HEK293T (cell line): ENCODE results near the gene CALML3.

Source experiments
- CTCF ChIA-PET: fragments of 350-600 bp; formaldehyde crosslinking; extraction: SDS; loops from one replicate; lab custom pipeline; 2021; ENCODE audit warnings: antibody characterized with exemption, inconsistent platforms; lab: Yijun Ruan, JAX
- POLR2A ChIA-PET: fragments of 350-600 bp; formaldehyde crosslinking; extraction: SDS; loops from one replicate; lab custom pipeline; 2020; ENCODE audit warnings: antibody characterized with exemption, inconsistent platforms; lab: Yijun Ruan, JAX
- DNase-seq: peaks from one replicate; pipeline ENCODE4 v3.0.0; 2012; ENCODE audit warnings: mixed read lengths; ENCODE audit errors: extremely low spot score
- ARNT ChIP-seq: fragments of 450-650 bp; IDR thresholded peaks from 2 replicates; pipeline ENCODE4 v1.6.1; 2017; ENCODE audit warnings: mild to moderate bottlenecking
- BHLHE40 ChIP-seq: fragments of 450-650 bp; IDR thresholded peaks from 2 replicates; pipeline ENCODE4 v1.6.1; 2016; ENCODE audit warnings: mild to moderate bottlenecking, moderate library complexity, borderline replicate concordance
- CTBP1 ChIP-seq: fragments of 450-650 bp; IDR thresholded peaks from 2 replicates; pipeline ENCODE4 v1.6.1; 2016; ENCODE audit warnings: borderline replicate concordance
- ELF4 ChIP-seq: fragments of 450-650 bp; IDR thresholded peaks from 2 replicates; pipeline ENCODE4 v1.6.1; 2017; ENCODE audit warnings: antibody characterized with exemption
- FOXA1 ChIP-seq: fragments of 450-650 bp; IDR thresholded peaks from 2 replicates; pipeline ENCODE4 v1.6.1; 2016; ENCODE audit warnings: mild to moderate bottlenecking
- FOXK2 ChIP-seq: fragments of 450-650 bp; IDR thresholded peaks from 2 replicates; pipeline ENCODE4 v1.6.1; 2016; ENCODE audit warnings: mild to moderate bottlenecking
- FOXM1 ChIP-seq: fragments of 450-650 bp; IDR thresholded peaks from 2 replicates; pipeline ENCODE4 v1.6.1; 2017; ENCODE audit warnings: mild to moderate bottlenecking, borderline replicate concordance
- HDGF ChIP-seq: fragments of 450-650 bp; IDR thresholded peaks from 2 replicates; pipeline ENCODE4 v1.6.1; 2017; ENCODE audit warnings: antibody characterized with exemption, borderline replicate concordance
- L3MBTL2 ChIP-seq: fragments of 450-650 bp; conservative IDR thresholded peaks from 2 replicates; pipeline ENCODE4 v1.6.1; 2016; ENCODE audit warnings: mild to moderate bottlenecking
- LEF1 ChIP-seq: fragments of 450-650 bp; IDR thresholded peaks from 2 replicates; pipeline ENCODE4 v1.6.1; 2017; ENCODE audit warnings: mild to moderate bottlenecking, borderline replicate concordance
- NFRKB ChIP-seq: fragments of 450-650 bp; IDR thresholded peaks from 2 replicates; pipeline ENCODE4 v1.6.1; 2016; ENCODE audit warnings: mild to moderate bottlenecking, moderate library complexity
- PKNOX1 ChIP-seq: fragments of 450-650 bp; IDR thresholded peaks from 2 replicates; pipeline ENCODE4 v1.6.1; 2016
- SP1 ChIP-seq: fragments of 450-650 bp; IDR thresholded peaks from 2 replicates; pipeline ENCODE4 v1.6.1; 2017
- SUZ12 ChIP-seq: fragments of 450-650 bp; IDR thresholded peaks from 2 replicates; pipeline ENCODE4 v1.6.1; 2016; ENCODE audit warnings: mild to moderate bottlenecking
- TARDBP ChIP-seq: fragments of 450-650 bp; IDR thresholded peaks from 2 replicates; pipeline ENCODE4 v1.6.1; 2016
- ZNF384 ChIP-seq: fragments of 450-650 bp; IDR thresholded peaks from 2 replicates; pipeline ENCODE4 v1.6.1; 2016

Gene CALML3

GRCh38 chr10:5485290-5485689 lies 39.5 kb upstream of the CALML3 start:
- POLR2A ChIA-PET: no interaction called here
- no peak for TF ChIP-seq NFRKB
- TF ChIP-seq HDGF: no peak
- TF ChIP-seq SP1: no peak
- no peak for TF ChIP-seq FOXK2
- no peak for TF ChIP-seq ZNF384
- no peak for TF ChIP-seq SUZ12
- TF ChIP-seq CTBP1: no peak
- TF ChIP-seq FOXM1: no peak
- TF ChIP-seq LEF1: no peak
- CTCF ChIA-PET: no interaction called here
- DNase-seq: no peak

- ChIA-PET CTCF (no interaction called here), POLR2A (no interaction called here)
- no peak for TF ChIP-seq ARNT
- TF ChIP-seq FOXM1: no peak
- TF ChIP-seq BHLHE40: no peak
- no peak for TF ChIP-seq PKNOX1
- TF ChIP-seq SP1: no peak
- TF ChIP-seq LEF1: no peak
- TF ChIP-seq HDGF: no peak
- no peak for TF ChIP-seq ZNF384
- no peak for TF ChIP-seq FOXA1
- TF ChIP-seq CTBP1: no peak
- no peak for TF ChIP-seq L3MBTL2
- TF ChIP-seq FOXK2: no peak
- TF ChIP-seq TARDBP: no peak
- TF ChIP-seq SUZ12: no peak
- TF ChIP-seq NFRKB: no peak
- TF ChIP-seq ELF4: no peak
- no peak for DNase-seq
Observed at GRCh38 chr10:5485948-5486852, 38.6 kb upstream of the CALML3 start.

- no peak for DNase-seq
- ChIA-PET POLR2A (no interaction called here), CTCF (no interaction called here)
- TF ChIP-seq ELF4: no peak
- TF ChIP-seq LEF1: no peak
- TF ChIP-seq L3MBTL2: no peak
- TF ChIP-seq FOXM1: no peak
- TF ChIP-seq PKNOX1: no peak
- no peak for TF ChIP-seq BHLHE40
- TF ChIP-seq SUZ12: no peak
- no peak for TF ChIP-seq ARNT
- no peak for TF ChIP-seq FOXK2
- TF ChIP-seq SP1: no peak
- no peak for TF ChIP-seq FOXA1
- TF ChIP-seq TARDBP: no peak
Observed at GRCh38 chr10:5486853-5487235, 37.9 kb upstream of the CALML3 start.

GRCh38 chr10:5488272-5489161 lies 36.2 kb upstream of the CALML3 start:
- POLR2A ChIA-PET: no interaction called here
- TF ChIP-seq NFRKB (no peak), CTBP1 (no peak)
- no peak for DNase-seq
- CTCF ChIA-PET: interaction anchor here (0.6 to 1.6 kb wide), 2 partner anchors 135 to 714 kb away, joined by 3 read pairs; partner anchors contain the start of gene PFKFB3

GRCh38 chr10:5490032-5490431 lies 34.7 kb upstream of the CALML3 start:
- DNase-seq: no peak
- ChIA-PET CTCF (no interaction called here), POLR2A (no interaction called here)
- TF ChIP-seq ARNT: no peak
- TF ChIP-seq FOXK2: no peak
- TF ChIP-seq BHLHE40: no peak
- TF ChIP-seq ELF4: no peak
- TF ChIP-seq NFRKB: no peak
- no peak for TF ChIP-seq HDGF
- TF ChIP-seq ZNF384: no peak
- no peak for TF ChIP-seq SUZ12
- no peak for TF ChIP-seq PKNOX1
- TF ChIP-seq FOXA1: no peak
- no peak for TF ChIP-seq LEF1
- no peak for TF ChIP-seq CTBP1
- TF ChIP-seq TARDBP: no peak
